NCI-H187 treated with DMSO at 0.1 percent for 48 hours (cell line): ENCODE measurements around the gene PPP4R3B.

Experiments
- DNase-seq: peaks from one replicate; lab custom pipeline; 2025; lab: John Stamatoyannopoulos, UW

The PPP4R3B gene

DNA sequence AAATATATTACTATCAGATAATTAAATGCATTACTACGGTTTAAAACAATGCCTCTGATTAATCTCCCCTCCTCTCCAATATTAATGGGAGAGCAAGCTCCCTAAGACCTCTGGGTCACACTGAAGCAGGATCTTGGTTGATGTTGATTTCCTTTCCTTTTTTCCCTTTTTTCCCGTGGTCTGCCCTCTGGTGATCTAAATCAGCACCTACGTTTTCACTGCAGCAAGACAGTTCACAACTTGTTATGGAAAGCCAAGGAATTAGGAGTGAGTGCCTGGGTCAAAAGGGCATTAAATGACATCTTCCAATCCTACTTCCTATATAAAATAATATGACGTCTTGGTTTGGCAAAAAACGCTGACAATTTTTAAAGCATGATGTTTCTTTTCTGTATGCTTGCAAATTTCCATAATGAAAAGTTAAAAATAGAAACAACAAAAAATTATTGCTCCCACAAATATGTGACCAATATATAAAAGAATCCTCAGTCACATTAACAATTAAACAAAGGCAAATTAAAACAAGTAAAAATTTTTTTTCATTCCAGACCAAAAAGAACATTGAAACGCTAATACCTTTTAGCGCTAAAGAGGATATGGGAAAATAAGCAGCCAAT, 105.8 kb downstream of the PPP4R3B start:
- no peak for DNase-seq

DNA sequence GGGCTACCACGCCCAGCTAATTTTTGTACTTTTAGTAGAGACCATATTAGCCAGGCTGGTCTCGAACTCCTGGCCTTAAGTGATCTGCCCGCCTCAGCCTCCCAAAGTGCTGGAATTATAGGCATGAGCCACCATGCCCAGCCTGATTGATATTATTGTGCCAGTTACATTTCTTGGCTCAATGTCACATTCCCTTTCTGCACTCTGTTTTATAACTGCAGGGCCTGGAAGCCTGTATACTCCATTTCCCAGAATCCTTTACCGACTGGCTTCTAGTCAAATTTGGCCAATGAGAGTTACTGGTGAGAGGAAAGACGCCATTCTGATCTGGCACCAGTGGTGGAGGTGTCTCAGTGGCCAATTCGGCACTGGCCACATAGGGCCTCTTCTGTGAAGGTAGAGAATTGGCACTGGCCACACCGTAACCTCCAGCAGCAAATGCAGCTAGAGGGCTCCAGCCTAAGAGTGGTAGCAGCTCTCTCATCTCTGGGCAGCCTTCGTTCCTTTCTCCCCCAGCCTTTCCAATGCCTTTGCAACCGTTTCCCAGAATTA, 114.8 kb downstream of the PPP4R3B start:
- DNase-seq, result no peak

DNA sequence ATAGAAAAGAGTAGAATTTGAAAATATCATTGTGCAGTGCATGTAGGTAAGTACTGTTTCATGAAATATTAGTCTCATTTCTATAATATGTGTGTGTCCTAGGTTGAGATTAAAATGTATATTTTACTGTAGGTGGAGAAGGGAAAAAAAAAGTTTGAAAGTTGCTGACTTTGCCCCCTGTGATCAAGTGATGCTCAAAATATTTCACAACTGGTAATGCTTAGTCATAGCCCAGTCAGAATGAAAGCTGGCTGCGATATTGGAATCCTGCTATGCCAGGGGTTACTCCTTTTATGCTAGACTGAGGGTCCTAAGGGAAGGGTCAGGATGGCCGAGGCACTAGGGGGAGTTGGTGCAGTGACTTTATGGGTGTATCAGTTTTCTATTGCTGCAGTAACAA, 117.4 kb downstream of the PPP4R3B start:
- DNase-seq, result no peak

DNA sequence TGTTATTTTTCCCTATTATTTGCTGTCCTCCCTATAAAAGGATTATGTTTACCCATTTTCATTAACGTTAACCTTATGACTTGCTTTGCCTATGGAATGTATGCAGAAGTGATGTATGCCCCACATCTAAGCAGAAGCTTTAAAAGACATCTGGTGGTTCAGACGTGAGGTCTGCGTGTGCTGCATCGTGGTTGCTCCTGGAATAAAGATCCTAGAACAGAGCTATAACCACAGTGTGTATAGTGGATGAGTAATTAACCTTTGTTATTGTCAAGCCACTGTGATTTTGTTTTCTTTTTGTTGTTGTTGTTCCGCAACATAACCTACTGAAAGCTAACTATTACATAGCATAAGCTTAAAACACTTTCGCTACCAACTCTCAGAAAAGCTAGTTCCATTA, 118.8 kb downstream of the PPP4R3B start:
- DNase-seq, result no peak
